ENCODE data around the gene RPTN.

The RPTN gene

GRCh38 chr1:152112101-152112884 lies 46.7 kb downstream of the RPTN start:
- DNase-seq (ENCODE audit: extremely low read depth in 1 of 2, low read depth in 1 of 2), result no peak

GRCh38 chr1:152111515-152111968 lies 47.5 kb downstream of the RPTN start:
- DNase-seq (ENCODE audit: extremely low read depth in 1 of 2, low read depth in 1 of 2), result peak in 1 of 2 donors; percentile 17

- no peak for DNase-seq (ENCODE audit: extremely low read depth in 1 of 2, low read depth in 1 of 2)
Observed at GRCh38 chr1:152110860-152111514, 48.0 kb downstream of the RPTN start.

- DNase-seq (ENCODE audit: extremely low read depth in 1 of 2, low read depth in 1 of 2), result no peak
Observed at GRCh38 chr1:152110365-152110859, 48.6 kb downstream of the RPTN start.

- DNase-seq (ENCODE audit: extremely low read depth in 1 of 2, low read depth in 1 of 2), result no peak
Observed at GRCh38 chr1:152109998-152110294, 49.1 kb downstream of the RPTN start.

- no peak for DNase-seq (ENCODE audit: extremely low read depth in 1 of 2, low read depth in 1 of 2)
Observed at GRCh38 chr1:152109231-152109997, 49.6 kb downstream of the RPTN start.

- no peak for DNase-seq (ENCODE audit: extremely low read depth in 1 of 2, low read depth in 1 of 2)
Observed at GRCh38 chr1:152108882-152109222, 50.2 kb downstream of the RPTN start.

GRCh38 chr1:152107984-152108881 lies 50.8 kb downstream of the RPTN start:
- DNase-seq (ENCODE audit: extremely low read depth in 1 of 2, low read depth in 1 of 2), result no peak

GRCh38 chr1:152107031-152107983 lies 51.7 kb downstream of the RPTN start:
- DNase-seq (ENCODE audit: extremely low read depth in 1 of 2, low read depth in 1 of 2), result no peak

GRCh38 chr1:152104854-152105253 lies 54.2 kb downstream of the RPTN start:
- no peak for DNase-seq (ENCODE audit: extremely low read depth in 1 of 2, low read depth in 1 of 2)
